Prostate gland (tissue), 2 donors: ENCODE data around the gene SHANK3.

Experiments used
- POLR2A ChIP-seq: fragments of 450-650 bp; IDR thresholded peaks from one replicate; pipeline ENCODE4 v1.6.1; 2016; ENCODE audit warnings: antibody characterized with exemption, mild to moderate bottlenecking
- TF ChIP-seq, protein P1 (sequence below), 4 experiments: fragments of 200-600 bp in 2 of 4; fragments of 450-650 bp in 2 of 4; sonication (generic) in 2 of 4; IDR thresholded peaks; 1 replicate in 3 of 4; 2 replicates in 1 of 4; pipeline ENCODE4 v1.5.1; 2016 to 2019; ENCODE audit warnings: antibody characterized with exemption in 4 of 4, mild to moderate bottlenecking in 2 of 4, moderate library complexity in 2 of 4

DNA sequence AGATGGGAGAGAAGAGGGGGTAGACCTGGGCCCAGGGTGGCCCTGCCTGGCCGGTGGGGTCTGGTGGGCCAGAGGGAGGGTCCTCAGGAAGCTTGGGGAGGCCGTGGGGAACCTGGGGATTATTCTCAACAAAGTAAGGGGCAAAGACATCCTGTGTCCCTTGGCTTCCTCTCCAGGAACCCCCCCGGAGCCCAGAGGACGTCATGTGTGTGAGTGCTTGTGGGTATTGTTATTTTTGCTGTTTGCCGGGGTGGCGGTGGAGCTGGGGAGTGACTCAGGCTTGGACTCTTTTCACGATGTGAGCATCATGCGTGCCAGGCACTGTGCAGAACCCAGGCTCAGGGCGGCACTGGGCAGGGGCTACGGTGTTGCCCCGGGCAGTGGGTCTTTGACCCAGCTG lies 982 bp upstream of the SHANK3 start:
- TF ChIP-seq POLR2A, result no peak
- TF ChIP-seq, protein P1, sequence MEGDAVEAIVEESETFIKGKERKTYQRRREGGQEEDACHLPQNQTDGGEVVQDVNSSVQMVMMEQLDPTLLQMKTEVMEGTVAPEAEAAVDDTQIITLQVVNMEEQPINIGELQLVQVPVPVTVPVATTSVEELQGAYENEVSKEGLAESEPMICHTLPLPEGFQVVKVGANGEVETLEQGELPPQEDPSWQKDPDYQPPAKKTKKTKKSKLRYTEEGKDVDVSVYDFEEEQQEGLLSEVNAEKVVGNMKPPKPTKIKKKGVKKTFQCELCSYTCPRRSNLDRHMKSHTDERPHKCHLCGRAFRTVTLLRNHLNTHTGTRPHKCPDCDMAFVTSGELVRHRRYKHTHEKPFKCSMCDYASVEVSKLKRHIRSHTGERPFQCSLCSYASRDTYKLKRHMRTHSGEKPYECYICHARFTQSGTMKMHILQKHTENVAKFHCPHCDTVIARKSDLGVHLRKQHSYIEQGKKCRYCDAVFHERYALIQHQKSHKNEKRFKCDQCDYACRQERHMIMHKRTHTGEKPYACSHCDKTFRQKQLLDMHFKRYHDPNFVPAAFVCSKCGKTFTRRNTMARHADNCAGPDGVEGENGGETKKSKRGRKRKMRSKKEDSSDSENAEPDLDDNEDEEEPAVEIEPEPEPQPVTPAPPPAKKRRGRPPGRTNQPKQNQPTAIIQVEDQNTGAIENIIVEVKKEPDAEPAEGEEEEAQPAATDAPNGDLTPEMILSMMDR (IDR thresholded peaks at IDR 0.05), result no peak
